RPMI8226 (cell line): ENCODE measurements around the gene SETMAR.
"Not testable (repeated sequence)": the region's sequence is repeated elsewhere in the genome, so short reads cannot be mapped to it uniquely, and the experiment has no call there.

ENCODE experiments used
- DNase-seq: peaks from one replicate; pipeline ENCODE4 v3.0.0-alpha.2; 2015

The SETMAR gene

DNA sequence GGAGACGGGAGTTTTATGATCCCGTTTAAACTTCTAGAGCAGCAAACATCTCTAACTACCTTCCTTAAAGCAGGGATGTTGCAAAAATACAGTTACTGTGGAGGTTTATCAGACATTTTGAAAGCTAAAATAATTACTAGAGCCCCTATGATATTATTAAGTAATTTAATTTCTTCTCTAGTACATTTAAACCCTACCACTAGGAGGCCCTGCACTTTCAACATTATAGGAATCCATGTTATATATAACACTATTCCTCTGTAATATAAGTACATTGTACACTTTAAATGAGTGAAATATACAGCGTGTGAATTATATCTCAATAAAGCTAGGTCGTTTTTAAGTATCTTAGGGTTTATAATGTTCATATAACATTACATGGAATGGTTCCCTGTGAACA, 11.5 kb downstream of the SETMAR start:
- DNase-seq = no peak

GRCh38 chr3:4320096-4320911, 17.1 kb downstream of the SETMAR start:
- DNase-seq = no peak

DNA sequence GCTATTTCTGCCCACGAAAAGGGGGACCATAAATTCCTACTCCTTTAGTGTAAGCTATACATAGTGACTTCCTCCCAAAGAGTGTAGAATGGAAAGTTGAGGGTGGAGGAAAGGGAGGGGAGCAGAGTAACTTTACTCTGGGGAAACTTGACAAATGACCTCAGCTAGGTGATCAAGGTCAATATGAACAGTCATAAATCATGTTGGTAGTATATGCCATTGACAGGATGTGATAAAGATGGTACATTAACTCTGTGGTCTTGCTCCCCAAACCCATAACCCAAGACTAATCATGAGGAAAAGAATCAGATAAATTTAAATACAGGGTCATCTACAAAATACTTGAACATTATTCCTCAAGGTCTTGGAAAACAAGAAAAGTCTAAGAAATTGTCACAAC, 18.6 kb downstream of the SETMAR start:
- no peak for DNase-seq

- peak; percentile 54 for DNase-seq
Observed at GRCh38 chr3:4322635-4323034, 19.5 kb downstream of the SETMAR start.

GRCh38 chr3:4323246-4324027, 20.3 kb downstream of the SETMAR start:
- no peak for DNase-seq

DNA sequence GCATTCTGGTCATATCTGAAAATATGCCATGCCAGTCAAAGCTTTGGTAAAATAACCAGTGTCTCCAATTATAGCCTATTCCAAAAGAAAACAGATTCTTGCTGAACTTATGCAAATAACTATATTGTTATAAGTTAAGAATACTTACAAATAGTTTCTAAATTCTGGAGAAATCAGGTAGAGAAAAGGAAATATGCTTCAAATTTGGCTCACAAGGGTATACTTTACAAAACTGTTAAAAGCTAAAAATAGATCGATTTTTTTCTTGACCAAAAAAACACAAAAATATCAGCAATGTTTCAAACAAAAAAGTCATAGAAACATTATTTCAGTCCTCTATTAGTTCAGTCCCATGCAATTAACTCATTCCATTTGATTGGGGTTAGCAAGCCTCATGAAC, 23.7 kb downstream of the SETMAR start:
- DNase-seq = no peak

DNA sequence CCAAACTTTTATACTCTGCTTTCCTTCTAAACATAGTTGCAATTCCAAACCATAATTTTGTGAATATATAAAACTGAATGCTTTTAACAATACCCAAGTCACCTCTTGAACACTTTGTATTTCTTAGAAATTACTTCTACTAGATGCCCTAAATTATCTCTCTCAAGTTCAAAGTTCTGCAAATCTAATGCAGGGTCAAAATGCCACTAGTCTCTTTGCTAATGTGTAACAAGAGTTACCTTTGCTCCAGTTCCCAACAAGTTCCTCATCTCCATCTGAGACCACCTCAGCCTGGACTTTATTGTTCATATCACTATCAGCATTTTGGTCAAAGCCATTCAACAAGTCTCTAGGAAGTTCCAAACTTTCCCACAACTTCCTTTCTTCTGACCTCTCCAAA, 26.6 kb downstream of the SETMAR start:
- not testable (repeated sequence) for DNase-seq

DNA sequence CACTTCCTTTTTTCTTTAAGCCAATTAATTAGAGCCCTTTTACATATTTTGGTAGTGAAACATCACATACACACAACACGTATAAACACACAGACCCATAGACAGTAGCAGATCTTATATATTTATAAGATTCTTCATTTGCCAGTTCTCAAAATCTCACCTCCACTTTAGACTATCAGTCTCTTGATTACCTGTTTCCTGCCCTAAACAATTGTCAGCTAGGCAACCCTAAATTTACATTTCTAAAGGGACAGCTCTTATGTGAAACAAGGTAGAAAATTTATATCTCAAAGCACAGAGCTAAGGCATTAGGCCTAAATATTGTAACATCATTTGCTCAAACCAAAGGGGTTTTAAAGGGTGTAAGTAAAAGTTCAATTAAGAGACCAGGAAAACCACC, 28.9 kb downstream of the SETMAR start:
- DNase-seq = no peak

GRCh38 chr3:4332574-4332973, 29.4 kb downstream of the SETMAR start:
- no peak for DNase-seq

GRCh38 chr3:4332991-4333390, 29.8 kb downstream of the SETMAR start:
- no peak for DNase-seq

DNA sequence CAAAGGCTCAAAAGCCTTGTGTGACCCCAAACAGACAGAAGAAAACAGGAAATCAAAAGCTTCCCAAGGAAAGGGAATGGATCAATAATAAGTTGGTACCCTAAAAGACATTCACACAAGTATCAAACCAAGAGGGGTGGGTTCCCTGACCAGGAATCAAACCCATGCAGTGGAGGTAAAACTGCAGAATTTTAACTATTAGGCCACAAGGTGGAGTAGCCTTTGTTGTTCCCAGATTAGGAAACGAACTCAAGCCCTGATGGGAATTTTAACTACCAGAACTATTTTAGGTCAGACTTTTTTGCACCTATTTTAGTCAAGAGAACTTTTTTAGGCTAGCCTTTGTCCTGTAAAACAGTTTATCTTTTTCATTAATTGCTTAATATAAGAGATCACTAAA, 31.4 kb downstream of the SETMAR start:
- DNase-seq = no peak

DNA sequence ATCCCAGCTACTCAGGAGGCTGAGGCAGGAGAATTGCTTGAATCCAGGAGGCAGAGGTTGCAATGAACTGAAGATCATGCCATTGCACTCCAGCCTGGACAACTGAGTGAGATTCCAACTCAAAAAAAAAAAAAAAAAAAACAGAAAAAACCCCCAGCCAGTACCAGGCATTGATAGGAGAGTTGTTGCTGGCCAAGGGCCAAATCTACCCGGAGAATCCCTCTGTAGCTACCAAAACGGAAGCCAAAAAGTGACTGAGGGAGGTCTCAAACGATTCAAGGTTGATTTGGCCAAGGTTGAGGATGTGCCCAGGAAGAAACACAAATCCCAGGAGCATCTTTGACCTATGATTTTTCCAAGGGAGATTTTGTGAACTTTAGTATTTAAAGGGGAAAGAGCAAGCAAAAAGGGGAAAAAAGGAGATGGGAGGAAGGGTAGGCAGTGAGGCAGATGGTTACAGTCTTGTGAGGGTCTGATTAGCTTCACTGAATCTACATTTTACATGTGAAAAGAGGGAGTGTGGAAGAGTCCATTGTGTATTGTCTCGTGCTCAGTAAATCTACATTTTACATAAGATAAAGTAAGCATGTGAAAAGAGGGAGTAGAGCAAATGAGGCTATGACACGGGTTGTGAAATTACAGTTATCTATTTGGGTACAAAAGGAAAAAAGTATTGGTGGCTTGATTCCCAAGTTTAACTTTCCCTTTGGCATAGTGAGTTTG, 32.8 kb downstream of the SETMAR start:
- no peak for DNase-seq

DNA sequence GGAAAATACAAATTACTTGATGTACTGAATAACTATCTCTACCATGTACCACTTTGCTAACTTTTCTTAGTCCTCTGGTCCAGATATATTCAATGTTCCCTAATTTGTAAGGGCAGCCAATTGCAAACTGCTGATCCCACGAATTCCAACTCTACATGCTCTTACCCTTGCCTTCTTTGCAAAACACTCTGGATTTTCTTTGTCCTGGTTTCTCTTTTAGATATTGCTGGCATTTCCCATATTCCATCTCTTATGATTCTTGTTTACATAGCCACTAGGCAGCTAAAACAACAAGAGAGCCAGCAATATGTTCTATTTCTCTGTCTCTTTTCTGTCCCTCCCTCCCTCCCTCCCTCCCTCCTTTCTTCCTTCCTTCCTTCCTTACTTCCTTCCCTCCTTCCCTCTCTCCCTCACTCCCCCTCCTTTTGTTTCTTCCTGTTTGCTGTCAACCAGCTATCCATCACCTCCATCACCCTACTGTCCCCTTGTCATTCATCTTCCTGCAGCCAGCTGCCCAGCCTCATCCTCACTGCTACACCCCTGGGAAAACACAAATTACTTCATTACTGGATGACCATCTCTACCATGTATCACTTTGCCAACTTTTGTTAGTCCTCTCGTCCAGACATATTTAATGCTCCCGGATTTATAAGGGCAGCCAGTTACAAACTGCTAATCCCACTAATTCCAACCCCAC, 33.8 kb downstream of the SETMAR start:
- DNase-seq = no peak

- no peak for DNase-seq
Observed at GRCh38 chr3:4338751-4339150, 35.6 kb downstream of the SETMAR start.

- DNase-seq = no peak
Observed at GRCh38 chr3:4340077-4340410, 36.9 kb downstream of the SETMAR start.

DNA sequence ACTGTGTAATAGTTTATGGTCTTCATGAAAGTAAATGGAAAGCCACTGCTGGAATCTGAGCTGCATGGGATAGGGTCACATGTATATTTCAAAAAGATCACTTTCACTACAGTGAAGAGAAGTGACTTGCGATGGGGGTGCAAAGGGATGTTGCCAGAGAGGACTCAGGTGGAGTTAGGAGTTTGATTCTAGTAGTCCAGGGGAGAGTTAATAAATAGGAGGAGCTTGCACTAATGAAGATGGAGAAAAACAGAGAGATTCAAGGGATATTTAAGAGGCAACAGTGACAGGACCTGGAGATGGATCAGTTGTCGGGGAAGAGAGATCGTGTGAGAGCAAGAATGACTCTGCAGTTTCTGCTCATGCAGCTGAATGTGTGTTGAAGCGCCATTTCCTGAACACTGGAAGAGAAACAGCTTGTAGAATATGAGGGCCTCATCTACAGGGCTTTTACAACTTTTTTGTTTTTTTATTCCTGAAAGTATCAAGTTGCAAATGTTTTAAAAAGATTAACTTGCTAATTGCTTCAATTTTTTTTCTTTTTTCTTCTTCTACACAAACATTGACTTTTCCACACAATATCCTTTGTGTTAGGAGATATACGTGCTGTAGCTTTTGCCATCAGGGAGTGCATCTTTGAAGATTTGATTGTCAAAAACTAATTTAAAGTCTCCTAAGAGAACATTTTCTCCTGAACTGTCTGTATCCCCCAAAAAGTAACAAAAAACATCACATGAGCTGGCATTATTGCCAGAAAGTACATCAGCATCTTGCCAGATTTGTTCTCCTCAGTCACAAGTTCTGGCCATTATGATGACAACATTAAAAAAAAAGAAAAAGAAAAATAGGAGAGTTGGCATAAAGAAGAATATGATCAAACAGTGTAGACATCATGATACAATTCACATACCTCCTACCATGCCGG, 37.5 kb downstream of the SETMAR start:
- DNase-seq = no peak

DNA sequence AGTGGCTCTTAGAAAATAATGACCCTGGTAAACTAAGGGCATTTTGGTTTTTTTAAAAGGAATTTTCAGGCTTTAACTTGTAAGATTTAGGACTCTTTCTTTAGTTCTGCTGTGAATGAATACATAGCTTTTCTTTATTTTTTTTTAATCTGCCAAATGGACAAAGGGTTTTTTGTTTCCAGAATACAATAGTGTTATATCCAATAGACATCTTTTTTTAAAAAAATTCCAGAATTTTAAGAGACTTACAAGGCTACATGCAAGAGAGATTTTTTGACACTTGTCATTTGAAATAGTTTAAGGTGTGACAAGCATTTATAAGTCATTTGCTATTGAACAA, 38.1 kb downstream of the SETMAR start:
- no peak for DNase-seq

DNA sequence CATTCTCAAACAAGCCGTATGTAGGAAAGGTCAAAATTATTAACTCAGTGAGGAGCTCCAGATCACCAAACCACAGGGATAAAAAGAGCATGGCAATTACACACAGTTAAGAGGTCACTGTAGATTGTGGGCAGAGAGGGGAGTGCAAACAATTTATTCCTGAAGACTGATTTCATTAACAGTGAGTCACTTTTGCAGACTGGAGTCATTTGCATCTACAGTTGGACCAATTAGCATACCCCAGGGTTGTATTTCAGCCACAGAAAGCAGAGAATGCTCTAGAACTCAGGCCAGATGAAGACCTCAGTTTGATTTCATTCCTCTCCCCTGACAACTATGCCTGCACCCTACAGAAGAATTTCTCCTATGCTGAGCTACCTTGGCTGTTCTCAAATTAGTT, 40.1 kb downstream of the SETMAR start:
- no peak for DNase-seq

DNA sequence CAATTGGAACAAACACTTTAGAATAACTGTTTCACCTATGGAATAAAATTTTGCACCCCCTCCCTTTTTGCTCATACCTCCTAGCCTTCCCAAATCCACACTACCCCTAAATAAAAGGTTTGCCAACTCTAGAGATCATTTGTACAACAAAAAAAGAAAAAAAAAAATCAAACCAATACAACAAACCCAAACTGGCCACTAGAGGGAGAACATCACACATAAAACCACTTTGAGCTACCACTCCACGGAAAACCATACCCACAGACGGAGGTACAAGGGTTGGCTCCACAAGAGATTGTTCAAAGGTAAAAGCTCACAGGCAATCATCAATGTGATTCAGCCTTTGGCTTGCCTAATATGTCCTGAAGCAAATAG, 47.6 kb downstream of the SETMAR start:
- DNase-seq = peak; percentile 59

DNA sequence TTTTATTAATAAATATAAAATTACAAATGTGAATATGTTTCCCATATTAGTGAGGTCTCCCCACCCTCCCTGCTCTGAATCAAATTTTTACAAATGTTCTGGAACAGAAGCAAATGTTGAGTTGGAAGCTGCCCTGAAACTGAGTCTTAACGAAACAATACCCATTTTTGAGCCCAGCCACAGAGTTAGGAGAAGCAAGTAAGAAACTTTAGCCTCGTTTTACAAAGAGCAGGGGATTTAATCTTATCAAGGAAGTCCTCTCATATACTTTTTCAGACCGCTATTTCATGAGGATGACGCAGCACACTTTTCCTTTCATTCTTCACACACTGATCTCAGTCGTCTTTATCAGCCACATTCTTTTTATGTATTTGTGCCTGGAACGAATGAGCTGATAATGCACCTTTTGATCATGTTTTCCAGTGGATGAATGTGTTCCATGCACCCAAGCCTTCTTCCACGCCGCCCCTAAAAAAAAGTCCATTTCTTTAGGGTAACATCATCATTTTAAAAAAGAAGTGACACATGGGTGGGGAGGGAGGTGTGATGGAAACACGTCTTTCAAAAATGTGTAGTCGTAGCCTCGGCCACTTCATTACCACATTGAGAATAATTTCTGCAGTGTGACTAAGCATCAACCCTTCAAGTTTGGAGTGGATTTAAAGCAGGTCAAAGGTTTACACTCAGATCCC, 48.1 kb downstream of the SETMAR start:
- no peak for DNase-seq

- DNase-seq = no peak
Observed at GRCh38 chr3:4351872-4352271, 48.7 kb downstream of the SETMAR start.
